HG03432 (cell line): ENCODE data around the gene DDX41.

ENCODE experiments used
- ATAC-seq: cut with Tn5 transposase; IDR thresholded peaks from one replicate; pipeline ENCODE4 v1.9.1; 2021; ENCODE audit warnings: mild to moderate bottlenecking, moderate library complexity; ENCODE audit not compliant: unreplicated experiment

Gene DDX41

GRCh38 chr5:177470759-177471536 is 45.8 kb downstream of the DDX41 start:
- ATAC-seq, result no peak

GRCh38 chr5:177469750-177470525 is 46.8 kb downstream of the DDX41 start:
- no peak for ATAC-seq

GRCh38 chr5:177468685-177469628 is 47.8 kb downstream of the DDX41 start:
- ATAC-seq, result no peak

GRCh38 chr5:177468329-177468684 is 48.5 kb downstream of the DDX41 start:
- ATAC-seq, result no peak

GRCh38 chr5:177467436-177467835 is 49.3 kb downstream of the DDX41 start:
- no peak for ATAC-seq

GRCh38 chr5:177466861-177467260 is 49.9 kb downstream of the DDX41 start:
- ATAC-seq, result no peak

GRCh38 chr5:177465044-177465443 is 51.7 kb downstream of the DDX41 start:
- ATAC-seq, result no peak

- ATAC-seq, result no peak
Observed at GRCh38 chr5:177462021-177462670, 54.6 kb downstream of the DDX41 start.
